Vagina (tissue), 2 donors: Measurements from ENCODE around the gene DUSP22.

ENCODE experiments used
- CTCF ChIP-seq, 3 experiments: fragments of 450-650 bp in 2 of 3; fragments of 200-600 bp in 1 of 3; sonication (generic) in 1 of 3; IDR thresholded peaks; one replicate each; pipeline ENCODE4 v1.5.1; 2017 to 2019; ENCODE audit warnings: antibody characterized with exemption in 3 of 3, mild to moderate bottlenecking in 2 of 3, moderate library complexity in 2 of 3
- POLR2A ChIP-seq, 2 donors: fragments of 450-650 bp; IDR thresholded peaks; one replicate each; pipeline ENCODE4 v1.6.1; 2017; ENCODE audit warnings: antibody characterized with exemption in 2 of 2, mild to moderate bottlenecking in 2 of 2, moderate library complexity in 2 of 2
- POLR2AphosphoS5 ChIP-seq, 2 donors: sonication (generic); formaldehyde crosslinking; IDR thresholded peaks; one replicate each; pipeline ENCODE4 v1.9.0; 2017; ENCODE audit warnings: antibody characterized with exemption in 2 of 2, mild to moderate bottlenecking in 2 of 2, low read depth in 1 of 2; ENCODE audit not compliant: insufficient read depth in 1 of 2

- TF ChIP-seq CTCF (IDR thresholded peaks at IDR 0.05) = no peak
- TF ChIP-seq POLR2A (IDR thresholded peaks at IDR 0.05) = no peak
- TF ChIP-seq POLR2AphosphoS5 (IDR thresholded peaks at IDR 0.05; ENCODE audit: insufficient read depth in 1 of 2, low read depth in 1 of 2) = no peak
Measured at GRCh38 chr6:290111-290922, 2.0 kb upstream of the DUSP22 start.
